Medulla oblongata (tissue), 1 donor: ENCODE data around the gene HCAR2.
A peak's percentile ranks its signal among the peaks of the same experiment; 100 is the strongest.
"Not testable (repeated sequence)": the region's sequence is repeated elsewhere in the genome, so short reads cannot be mapped to it uniquely, and the experiment has no call there.

ENCODE experiments used
- DNase-seq: peaks from one replicate; pipeline ENCODE4 v3.0.0-alpha.2; 2015; ENCODE audit errors: extremely low spot score

Gene HCAR2

GRCh38 chr12:122702890-122703611 is at the start of gene HCAR2:
Gene HCAR2, minus strand, starts transcription at chr12:122703357. Its CDS starts 74 bp downstream, at chr12:122703283.
- DNase-seq = not testable (repeated sequence)

- peak; percentile 98 for DNase-seq
These were observed 49.5 kb upstream of the HCAR2 start, which contains the start of gene DENR for GRCh38 chr12:122752464-122753318. Gene DENR, plus strand, starts transcription at chr12:122752824. Its CDS starts 878 bp downstream, at chr12:122753702.

DNA sequence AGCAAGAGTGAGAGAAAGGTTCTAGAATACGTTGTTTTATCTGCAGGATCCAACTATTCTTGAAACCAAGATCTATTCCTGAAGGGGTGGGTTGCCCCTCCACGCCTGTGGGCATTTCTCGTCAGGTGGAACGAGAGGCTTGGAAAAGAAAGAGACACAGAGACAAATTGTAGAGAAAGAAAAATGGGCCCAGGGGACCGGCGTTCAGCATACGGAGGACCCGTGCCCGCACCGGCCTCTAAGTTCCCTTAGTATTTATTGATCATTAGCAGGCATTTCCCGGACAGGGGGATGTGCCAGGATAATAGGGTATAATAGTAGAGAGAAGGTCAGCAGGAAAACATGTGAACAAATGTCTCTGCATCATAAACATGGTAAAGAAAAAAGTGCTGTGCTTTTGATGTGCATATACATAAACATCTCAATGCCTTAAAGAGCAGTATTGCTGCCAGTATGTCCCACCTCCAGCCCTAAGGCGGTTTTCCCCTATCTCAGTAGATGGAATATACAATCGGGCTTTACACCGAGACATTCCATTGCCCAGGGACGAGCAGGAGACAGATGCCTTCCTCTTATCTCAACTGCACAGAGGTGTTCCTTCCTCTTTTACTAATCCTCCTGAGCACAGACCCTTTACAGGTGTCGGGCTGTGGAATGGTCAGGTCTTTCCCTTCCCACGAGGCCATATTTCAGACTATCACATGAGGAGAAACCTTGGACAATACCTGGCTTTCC is 47.8 kb upstream of the HCAR2 start:
- not testable (repeated sequence) for DNase-seq

GRCh38 chr12:122749569-122750332 is 46.6 kb upstream of the HCAR2 start:
- no peak for DNase-seq

DNA sequence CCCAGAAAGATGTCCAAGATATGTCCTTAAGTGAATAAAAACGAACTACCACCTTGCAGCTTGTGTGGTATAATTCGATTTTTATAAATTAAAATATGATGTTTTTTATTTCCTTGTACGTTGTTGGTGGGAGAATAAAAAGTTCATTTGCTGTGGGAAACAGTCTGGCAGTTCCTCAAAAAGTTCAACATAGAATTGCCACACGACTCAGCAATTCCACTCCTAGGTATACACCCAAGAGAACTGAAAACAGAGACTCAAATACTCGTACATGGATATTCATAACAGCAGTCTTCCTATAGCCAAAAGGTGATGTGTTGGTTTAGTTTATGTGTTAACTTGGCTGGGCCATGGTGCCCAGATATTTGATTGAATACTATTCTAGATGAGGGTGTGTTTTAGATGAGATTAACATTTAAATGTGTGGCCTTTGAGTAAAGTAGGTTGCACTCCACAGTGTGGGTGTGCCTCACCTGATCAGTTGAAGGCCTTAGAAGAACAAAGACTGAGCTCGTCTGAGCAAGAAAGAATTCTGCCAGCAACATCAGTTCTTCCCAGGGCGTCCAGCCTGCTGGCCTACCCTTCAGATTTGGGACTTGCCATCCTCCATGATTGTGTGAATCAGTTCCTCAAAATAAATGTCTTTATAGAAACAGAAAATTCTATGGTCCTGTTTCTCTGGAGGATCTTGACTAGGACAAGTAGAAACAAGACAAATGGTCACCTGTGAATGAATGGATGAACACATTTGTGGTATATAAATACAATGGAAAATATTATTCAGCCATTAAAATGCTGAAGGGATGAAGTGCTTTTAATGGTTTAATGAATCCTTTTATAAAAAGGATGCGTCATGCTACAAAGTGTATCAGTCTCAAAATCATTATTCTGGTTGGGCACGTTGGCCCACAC is 44.3 kb upstream of the HCAR2 start:
- DNase-seq = no peak

- DNase-seq = peak; percentile 57
These were observed 40.9 kb upstream of the HCAR2 start for GRCh38 chr12:122743895-122744525.

- no peak for DNase-seq
These were observed 37.2 kb upstream of the HCAR2 start for GRCh38 chr12:122740351-122740750.

GRCh38 chr12:122738571-122738970 is 35.4 kb upstream of the HCAR2 start:
- no peak for DNase-seq

- no peak for DNase-seq
These were observed 29.5 kb upstream of the HCAR2 start for GRCh38 chr12:122732611-122733010.

GRCh38 chr12:122732170-122732569 is 29.0 kb upstream of the HCAR2 start:
- DNase-seq = no peak

GRCh38 chr12:122730215-122731014 is 27.3 kb upstream of the HCAR2 start, which contains the start of gene HCAR1:
Gene HCAR1, minus strand, starts transcription at chr12:122730844. Its CDS starts 505 bp downstream, at chr12:122730339.
- no peak for DNase-seq

- DNase-seq = no peak
These were observed 26.5 kb upstream of the HCAR2 start for GRCh38 chr12:122729583-122730214.

- no peak for DNase-seq
These were observed 23.0 kb upstream of the HCAR2 start for GRCh38 chr12:122726080-122726558.

DNA sequence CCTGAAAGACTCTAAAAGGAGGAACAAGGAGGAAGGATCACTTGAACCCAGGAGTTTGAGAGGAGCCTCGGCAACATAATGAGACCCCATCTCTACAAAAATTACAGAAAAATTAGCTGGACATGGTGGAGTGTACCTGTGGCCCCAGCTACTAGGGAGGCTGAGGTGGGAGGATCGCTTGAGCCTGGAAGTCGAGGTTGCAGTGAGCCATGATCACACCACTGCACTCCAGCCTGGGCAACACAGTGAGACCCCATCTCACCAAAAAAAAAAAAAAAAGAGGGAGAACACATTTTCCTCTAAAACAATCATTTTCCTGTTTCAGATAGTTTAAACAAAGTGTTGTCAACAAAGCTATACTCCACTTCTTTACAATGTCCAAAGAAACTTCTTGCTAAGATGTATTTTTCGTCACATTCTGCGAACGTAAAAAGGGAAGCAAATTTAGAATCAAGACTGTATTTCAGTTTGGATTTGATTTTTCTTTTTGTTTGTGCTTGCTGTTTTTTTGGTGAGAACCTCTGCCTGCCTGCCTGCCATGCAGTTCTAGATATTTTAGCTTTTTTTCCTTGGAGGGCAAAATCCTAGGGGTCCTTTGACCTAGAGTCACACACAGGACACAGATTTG is 22.4 kb upstream of the HCAR2 start:
- DNase-seq = no peak

GRCh38 chr12:122724641-122725243 is 21.6 kb upstream of the HCAR2 start:
- no peak for DNase-seq

GRCh38 chr12:122722387-122722786 is 19.2 kb upstream of the HCAR2 start:
- no peak for DNase-seq

DNA sequence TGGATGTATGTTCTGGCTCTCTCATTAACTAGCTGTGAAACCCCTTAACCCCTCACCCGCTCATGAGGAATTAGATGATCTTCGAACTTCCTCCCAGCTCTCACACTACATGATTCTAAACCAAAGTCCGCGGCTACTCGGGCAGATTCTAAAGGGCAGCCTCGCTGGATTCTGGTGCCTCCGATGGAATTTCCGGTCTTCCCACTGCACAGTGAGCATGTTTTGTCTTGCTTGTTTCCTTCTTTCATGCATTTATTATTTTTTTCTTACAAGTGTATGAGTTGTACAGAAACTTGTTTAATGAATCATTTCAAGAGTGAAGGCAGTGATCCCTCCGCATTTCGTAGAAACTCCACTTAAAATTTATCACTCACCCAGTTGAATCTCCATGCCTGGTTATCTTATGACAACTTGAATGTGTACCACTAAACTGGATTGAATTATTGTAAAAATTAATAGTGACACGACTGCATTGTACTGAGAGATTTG is 17.9 kb upstream of the HCAR2 start:
- no peak for DNase-seq
